ENCODE data around the gene G2E3.
"Not testable (repeated sequence)": the region's sequence is repeated elsewhere in the genome, so short reads cannot be mapped to it uniquely, and the experiment has no call there.

The G2E3 gene

GRCh38 chr14:30574777-30575176, 15.8 kb downstream of the G2E3 start:
- H3K9me3 ChIP-seq (ENCODE audit: control insufficient read depth in 5 of 5, low read length in 5 of 5); H3K4me3 ChIP-seq (ENCODE audit: low read depth in 1 of 5, low read length in 5 of 5); H3K4me1 ChIP-seq (ENCODE audit: control insufficient read depth in 5 of 5, insufficient read depth in 5 of 5, low read length in 5 of 5); H3K27me3 ChIP-seq (ENCODE audit: control insufficient read depth in 5 of 5, insufficient read depth in 4 of 5, low read length in 5 of 5); H3K9ac ChIP-seq (ENCODE audit: low read length in 5 of 5); H3K27ac ChIP-seq (ENCODE audit: low read depth, low read length); H3K36me3 ChIP-seq (ENCODE audit: control insufficient read depth in 5 of 5, insufficient read depth in 5 of 5, low read length in 5 of 5): not testable (repeated sequence)

GRCh38 chr14:30576333-30576732, 17.4 kb downstream of the G2E3 start:
- H3K4me1 ChIP-seq (ENCODE audit: control insufficient read depth in 5 of 5, insufficient read depth in 5 of 5, low read length in 5 of 5); H3K4me3 ChIP-seq (ENCODE audit: low read depth in 1 of 5, low read length in 5 of 5); H3K36me3 ChIP-seq (ENCODE audit: control insufficient read depth in 5 of 5, insufficient read depth in 5 of 5, low read length in 5 of 5); H3K27me3 ChIP-seq (ENCODE audit: control insufficient read depth in 5 of 5, insufficient read depth in 4 of 5, low read length in 5 of 5); H3K27ac ChIP-seq (ENCODE audit: low read depth, low read length); H3K9me3 ChIP-seq (ENCODE audit: control insufficient read depth in 5 of 5, low read length in 5 of 5); H3K9ac ChIP-seq (ENCODE audit: low read length in 5 of 5): not testable (repeated sequence)

GRCh38 chr14:30580616-30581282, 21.8 kb downstream of the G2E3 start:
- H3K36me3 ChIP-seq (ENCODE audit: control insufficient read depth in 5 of 5, insufficient read depth in 5 of 5, low read length in 5 of 5) = peaks cover 0 to 2% (median 0%) of the 10 kb centered on the region in 5 donors
- no peak overlapping the region for H3K9ac ChIP-seq (ENCODE audit: low read length in 5 of 5)
- no peaks in the 10 kb centered on the region for H3K4me1 ChIP-seq (ENCODE audit: control insufficient read depth in 5 of 5, insufficient read depth in 5 of 5, low read length in 5 of 5)
- no peak overlapping the region for H3K27ac ChIP-seq (ENCODE audit: low read depth, low read length)
- H3K27me3 ChIP-seq (ENCODE audit: control insufficient read depth in 5 of 5, insufficient read depth in 4 of 5, low read length in 5 of 5) = no peaks in the 10 kb centered on the region
- no peak overlapping the region for H3K4me3 ChIP-seq (ENCODE audit: low read depth in 1 of 5, low read length in 5 of 5)
- H3K9me3 ChIP-seq (ENCODE audit: control insufficient read depth in 5 of 5, low read length in 5 of 5) = no peaks in the 10 kb centered on the region

GRCh38 chr14:30581283-30581625, 22.3 kb downstream of the G2E3 start:
- H3K36me3 ChIP-seq (ENCODE audit: control insufficient read depth in 5 of 5, insufficient read depth in 5 of 5, low read length in 5 of 5) = peaks cover 0 to 2% (median 0%) of the 10 kb centered on the region in 5 donors
- H3K9ac ChIP-seq (ENCODE audit: low read length in 5 of 5) = no peak overlapping the region
- H3K27ac ChIP-seq (ENCODE audit: low read depth, low read length) = no peak overlapping the region
- H3K27me3 ChIP-seq (ENCODE audit: control insufficient read depth in 5 of 5, insufficient read depth in 4 of 5, low read length in 5 of 5) = no peaks in the 10 kb centered on the region
- no peak overlapping the region for H3K4me3 ChIP-seq (ENCODE audit: low read depth in 1 of 5, low read length in 5 of 5)
- no peaks in the 10 kb centered on the region for H3K4me1 ChIP-seq (ENCODE audit: control insufficient read depth in 5 of 5, insufficient read depth in 5 of 5, low read length in 5 of 5)
- H3K9me3 ChIP-seq (ENCODE audit: control insufficient read depth in 5 of 5, low read length in 5 of 5) = no peaks in the 10 kb centered on the region

GRCh38 chr14:30582376-30582775, 23.4 kb downstream of the G2E3 start:
- Histone ChIP-seq H3K4me3 (ENCODE audit: low read depth in 1 of 5, low read length in 5 of 5) (no peak overlapping the region), H3K27me3 (ENCODE audit: control insufficient read depth in 5 of 5, insufficient read depth in 4 of 5, low read length in 5 of 5) (no peaks in the 10 kb centered on the region), H3K9ac (ENCODE audit: low read length in 5 of 5) (no peak overlapping the region), H3K4me1 (ENCODE audit: control insufficient read depth in 5 of 5, insufficient read depth in 5 of 5, low read length in 5 of 5) (no peaks in the 10 kb centered on the region), H3K36me3 (ENCODE audit: control insufficient read depth in 5 of 5, insufficient read depth in 5 of 5, low read length in 5 of 5) (peaks cover 0 to 3% (median 1%) of the 10 kb centered on the region in 5 donors), H3K27ac (ENCODE audit: low read depth, low read length) (no peak overlapping the region), H3K9me3 (ENCODE audit: control insufficient read depth in 5 of 5, low read length in 5 of 5) (no peaks in the 10 kb centered on the region)

- H3K9ac ChIP-seq (ENCODE audit: low read length in 5 of 5) = no peak overlapping the region
- H3K4me1 ChIP-seq (ENCODE audit: control insufficient read depth in 5 of 5, insufficient read depth in 5 of 5, low read length in 5 of 5) = no peaks in the 10 kb centered on the region
- no peak overlapping the region for H3K4me3 ChIP-seq (ENCODE audit: low read depth in 1 of 5, low read length in 5 of 5)
- H3K36me3 ChIP-seq (ENCODE audit: control insufficient read depth in 5 of 5, insufficient read depth in 5 of 5, low read length in 5 of 5) = peaks cover 0 to 7% (median 4%) of the 10 kb centered on the region in 5 donors
- H3K27ac ChIP-seq (ENCODE audit: low read depth, low read length) = no peak overlapping the region
- no peaks in the 10 kb centered on the region for H3K9me3 ChIP-seq (ENCODE audit: control insufficient read depth in 5 of 5, low read length in 5 of 5)
- no peaks in the 10 kb centered on the region for H3K27me3 ChIP-seq (ENCODE audit: control insufficient read depth in 5 of 5, insufficient read depth in 4 of 5, low read length in 5 of 5)
Measured at GRCh38 chr14:30584058-30584630, 25.2 kb downstream of the G2E3 start.

- Histone ChIP-seq H3K36me3 (ENCODE audit: control insufficient read depth in 5 of 5, insufficient read depth in 5 of 5, low read length in 5 of 5) (peaks cover 5 to 14% (median 10%) of the 10 kb centered on the region in 5 donors), H3K9me3 (ENCODE audit: control insufficient read depth in 5 of 5, low read length in 5 of 5) (no peaks in the 10 kb centered on the region), H3K4me1 (ENCODE audit: control insufficient read depth in 5 of 5, insufficient read depth in 5 of 5, low read length in 5 of 5) (no peaks in the 10 kb centered on the region), H3K9ac (ENCODE audit: low read length in 5 of 5) (no peak overlapping the region), H3K27ac (ENCODE audit: low read depth, low read length) (no peak overlapping the region), H3K27me3 (ENCODE audit: control insufficient read depth in 5 of 5, insufficient read depth in 4 of 5, low read length in 5 of 5) (no peaks in the 10 kb centered on the region), H3K4me3 (ENCODE audit: low read depth in 1 of 5, low read length in 5 of 5) (no peak overlapping the region)
Measured at GRCh38 chr14:30585204-30585603, 26.2 kb downstream of the G2E3 start.

GRCh38 chr14:30587141-30587540, 28.2 kb downstream of the G2E3 start:
- Histone ChIP-seq H3K4me3 (ENCODE audit: low read depth in 1 of 5, low read length in 5 of 5) (no peak overlapping the region), H3K36me3 (ENCODE audit: control insufficient read depth in 5 of 5, insufficient read depth in 5 of 5, low read length in 5 of 5) (peaks cover 12 to 23% (median 16%) of the 10 kb centered on the region in 5 donors), H3K4me1 (ENCODE audit: control insufficient read depth in 5 of 5, insufficient read depth in 5 of 5, low read length in 5 of 5) (no peaks in the 10 kb centered on the region), H3K9ac (ENCODE audit: low read length in 5 of 5) (no peak overlapping the region), H3K27ac (ENCODE audit: low read depth, low read length) (no peak overlapping the region), H3K27me3 (ENCODE audit: control insufficient read depth in 5 of 5, insufficient read depth in 4 of 5, low read length in 5 of 5) (no peaks in the 10 kb centered on the region), H3K9me3 (ENCODE audit: control insufficient read depth in 5 of 5, low read length in 5 of 5) (no peaks in the 10 kb centered on the region)

GRCh38 chr14:30588873-30589272, 29.9 kb downstream of the G2E3 start:
- Histone ChIP-seq H3K27me3 (ENCODE audit: control insufficient read depth in 5 of 5, insufficient read depth in 4 of 5, low read length in 5 of 5) (no peaks in the 10 kb centered on the region), H3K4me3 (ENCODE audit: low read depth in 1 of 5, low read length in 5 of 5) (no peak overlapping the region), H3K27ac (ENCODE audit: low read depth, low read length) (no peak overlapping the region), H3K9ac (ENCODE audit: low read length in 5 of 5) (no peak overlapping the region), H3K9me3 (ENCODE audit: control insufficient read depth in 5 of 5, low read length in 5 of 5) (no peaks in the 10 kb centered on the region), H3K4me1 (ENCODE audit: control insufficient read depth in 5 of 5, insufficient read depth in 5 of 5, low read length in 5 of 5) (no peaks in the 10 kb centered on the region), H3K36me3 (ENCODE audit: control insufficient read depth in 5 of 5, insufficient read depth in 5 of 5, low read length in 5 of 5) (peaks cover 12 to 28% (median 17%) of the 10 kb centered on the region in 5 donors)

- no peaks in the 10 kb centered on the region for H3K27me3 ChIP-seq (ENCODE audit: control insufficient read depth in 5 of 5, insufficient read depth in 4 of 5, low read length in 5 of 5)
- no peak overlapping the region for H3K4me3 ChIP-seq (ENCODE audit: low read depth in 1 of 5, low read length in 5 of 5)
- no peaks in the 10 kb centered on the region for H3K9me3 ChIP-seq (ENCODE audit: control insufficient read depth in 5 of 5, low read length in 5 of 5)
- peaks cover 16 to 32% (median 24%) of the 10 kb centered on the region in 5 donors for H3K36me3 ChIP-seq (ENCODE audit: control insufficient read depth in 5 of 5, insufficient read depth in 5 of 5, low read length in 5 of 5)
- H3K4me1 ChIP-seq (ENCODE audit: control insufficient read depth in 5 of 5, insufficient read depth in 5 of 5, low read length in 5 of 5) = no peaks in the 10 kb centered on the region
- H3K9ac ChIP-seq (ENCODE audit: low read length in 5 of 5) = no peak overlapping the region
- no peak overlapping the region for H3K27ac ChIP-seq (ENCODE audit: low read depth, low read length)
Measured at GRCh38 chr14:30596935-30597334, 38.0 kb downstream of the G2E3 start.
